CD1c-positive myeloid dendritic cell (primary cell): ENCODE measurements around the gene BATF.
A peak's percentile ranks its signal among the peaks of the same experiment; 100 is the strongest.
"Not testable (repeated sequence)": the region's sequence is repeated elsewhere in the genome, so short reads cannot be mapped to it uniquely, and the experiment has no call there.

Experiments
- DNase-seq: peaks from one replicate; pipeline ENCODE4 v3.0.0-alpha.2; 2016; ENCODE audit errors: extremely low spot score

The BATF gene, protein sequence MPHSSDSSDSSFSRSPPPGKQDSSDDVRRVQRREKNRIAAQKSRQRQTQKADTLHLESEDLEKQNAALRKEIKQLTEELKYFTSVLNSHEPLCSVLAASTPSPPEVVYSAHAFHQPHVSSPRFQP

GRCh38 chr14:75522224-75522982, at the start of gene BATF:
Gene BATF (plus strand): TSS chr14:75522469. CDS start chr14:75522683, 214 bp downstream.
- peak; percentile 65 for DNase-seq

GRCh38 chr14:75474127-75474526, 48.1 kb upstream of the BATF start:
- DNase-seq = not testable (repeated sequence)

DNA sequence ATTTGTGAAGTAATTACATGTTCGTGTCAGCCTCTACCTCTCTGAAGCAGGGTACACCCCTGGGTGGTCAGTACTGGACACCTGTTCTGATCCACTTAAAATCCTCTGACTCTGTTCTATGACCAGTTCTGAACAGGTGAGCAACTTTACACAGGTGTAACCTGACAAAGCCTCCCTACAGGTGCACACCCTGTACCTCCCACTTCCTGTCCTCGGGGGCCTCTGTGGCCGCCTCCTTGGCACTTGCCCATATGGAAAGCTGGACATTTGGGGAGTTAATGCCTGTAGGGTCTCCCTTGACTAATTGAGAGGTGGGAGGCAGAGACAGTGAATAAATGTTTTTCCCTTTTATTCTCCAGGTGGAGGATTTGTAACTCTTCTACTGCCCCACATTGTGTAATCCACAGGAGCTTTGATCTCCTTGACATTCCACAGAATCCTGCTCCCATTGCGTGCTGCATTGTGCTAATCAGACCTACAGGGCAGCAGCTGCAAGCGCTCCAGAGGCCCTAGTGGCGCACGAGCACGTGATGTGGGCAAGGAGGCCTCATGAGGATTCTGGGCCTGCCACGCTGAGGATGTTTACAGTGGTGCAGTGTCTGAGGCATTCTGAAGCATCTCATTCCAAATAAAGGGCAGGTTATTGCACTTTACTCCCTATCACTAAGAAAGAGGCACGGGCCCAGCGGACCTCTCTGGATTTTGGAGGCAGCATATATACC, 45.8 kb upstream of the BATF start:
- no peak for DNase-seq

DNA sequence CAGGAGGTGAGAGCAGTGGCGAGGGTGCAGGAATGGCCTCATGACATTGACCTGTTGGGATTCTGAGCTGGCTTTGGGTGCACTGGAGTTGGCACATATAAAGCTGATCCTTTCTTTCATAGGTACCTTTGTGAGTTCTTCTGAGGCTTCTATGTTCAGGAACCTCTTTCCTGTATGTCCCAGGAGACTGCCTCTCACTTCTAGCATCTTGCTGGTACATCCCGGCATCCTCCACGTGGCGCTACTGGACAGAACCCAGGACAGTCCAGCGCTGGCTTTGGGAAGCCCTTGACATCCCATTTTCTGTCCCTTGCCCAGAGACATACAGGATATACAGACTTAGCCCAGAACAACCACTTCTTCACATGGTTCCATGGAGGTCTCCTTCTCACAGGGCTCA, 44.4 kb upstream of the BATF start:
- no peak for DNase-seq

- DNase-seq = peak; percentile 39
These were observed 42.3 kb upstream of the BATF start for GRCh38 chr14:75479770-75480600.

- DNase-seq = no peak
These were observed 39.9 kb upstream of the BATF start for GRCh38 chr14:75482366-75482765.

DNA sequence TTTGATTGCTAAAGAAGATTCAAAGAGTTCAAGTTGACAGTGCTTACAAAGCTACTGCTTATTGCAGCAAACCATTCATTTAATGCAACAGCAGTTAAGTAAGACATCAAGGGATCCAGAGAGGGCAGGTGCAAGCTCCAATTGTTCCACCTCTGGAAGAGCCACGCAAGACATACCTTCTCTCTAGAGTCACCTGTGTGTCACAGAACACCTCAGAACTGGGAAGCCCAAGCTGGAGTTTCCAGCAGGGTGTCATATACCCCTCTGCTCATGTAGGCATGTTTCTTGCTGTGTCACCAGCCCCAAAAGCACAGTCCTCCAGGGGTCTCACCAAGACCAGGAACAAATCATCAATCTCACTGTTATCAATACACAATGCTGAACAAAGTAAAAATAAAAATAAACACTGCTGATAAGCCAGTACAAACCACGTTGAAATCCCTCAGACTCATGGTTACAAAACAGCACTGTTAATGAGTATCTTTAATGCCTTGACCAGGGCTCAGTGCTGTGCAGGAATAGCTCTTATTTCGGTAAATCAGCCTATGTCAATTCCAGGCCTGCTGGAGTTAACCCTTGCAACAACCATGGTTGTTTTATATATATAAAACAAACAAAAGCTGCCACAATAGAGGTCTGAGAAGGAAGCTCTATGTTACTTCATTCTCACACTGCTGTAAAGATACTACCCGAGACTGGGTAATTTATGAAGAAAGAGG, 37.4 kb upstream of the BATF start:
- no peak for DNase-seq

DNA sequence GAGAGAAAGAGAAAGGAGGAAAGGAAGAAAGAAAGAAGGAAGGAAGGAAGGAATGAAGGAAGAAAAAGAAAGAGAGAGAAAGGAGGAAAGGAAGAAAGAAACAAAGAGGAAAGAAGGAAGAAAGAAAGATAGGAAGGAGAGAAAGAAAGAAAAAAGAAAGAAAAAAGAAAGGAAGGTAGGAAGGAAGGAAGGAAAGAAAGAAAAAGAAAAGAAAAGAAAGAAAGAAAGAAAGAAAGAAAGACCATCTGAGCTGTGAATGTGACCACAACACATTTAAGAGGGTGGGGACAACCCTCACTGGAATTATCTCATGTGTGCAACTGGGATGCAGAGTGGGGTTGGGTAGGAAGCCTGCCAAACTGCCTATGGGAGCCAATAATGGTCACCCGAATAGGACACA, 36.0 kb upstream of the BATF start:
- no peak for DNase-seq

DNA sequence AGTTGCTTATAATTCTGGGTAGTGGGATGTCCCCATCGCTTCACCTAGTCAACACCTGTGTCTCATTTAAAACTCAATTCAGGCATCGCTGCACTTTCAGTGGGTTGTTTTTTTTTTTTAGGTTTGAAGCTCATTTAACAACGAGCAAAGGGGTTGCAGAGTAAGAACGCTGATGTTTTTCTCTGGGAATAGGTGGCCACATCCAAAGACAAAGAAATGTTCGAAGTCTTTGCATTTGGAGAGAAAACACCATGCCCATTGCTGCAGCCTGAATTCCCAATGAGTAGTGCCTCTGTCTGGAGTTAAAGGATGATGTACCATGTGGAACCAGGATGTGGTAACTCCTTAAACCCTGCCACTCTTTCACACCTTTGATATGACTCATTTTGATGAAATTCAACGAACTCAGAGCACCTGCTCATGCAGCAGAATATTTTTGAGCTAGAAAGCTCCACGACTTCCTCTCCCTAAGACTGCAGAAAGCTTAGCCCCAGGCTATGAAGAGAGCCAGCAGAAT, 35.1 kb upstream of the BATF start:
- DNase-seq = no peak

- no peak for DNase-seq
These were observed 32.8 kb upstream of the BATF start for GRCh38 chr14:75489480-75489837.

GRCh38 chr14:75491376-75491978, 30.8 kb upstream of the BATF start:
- DNase-seq = no peak

DNA sequence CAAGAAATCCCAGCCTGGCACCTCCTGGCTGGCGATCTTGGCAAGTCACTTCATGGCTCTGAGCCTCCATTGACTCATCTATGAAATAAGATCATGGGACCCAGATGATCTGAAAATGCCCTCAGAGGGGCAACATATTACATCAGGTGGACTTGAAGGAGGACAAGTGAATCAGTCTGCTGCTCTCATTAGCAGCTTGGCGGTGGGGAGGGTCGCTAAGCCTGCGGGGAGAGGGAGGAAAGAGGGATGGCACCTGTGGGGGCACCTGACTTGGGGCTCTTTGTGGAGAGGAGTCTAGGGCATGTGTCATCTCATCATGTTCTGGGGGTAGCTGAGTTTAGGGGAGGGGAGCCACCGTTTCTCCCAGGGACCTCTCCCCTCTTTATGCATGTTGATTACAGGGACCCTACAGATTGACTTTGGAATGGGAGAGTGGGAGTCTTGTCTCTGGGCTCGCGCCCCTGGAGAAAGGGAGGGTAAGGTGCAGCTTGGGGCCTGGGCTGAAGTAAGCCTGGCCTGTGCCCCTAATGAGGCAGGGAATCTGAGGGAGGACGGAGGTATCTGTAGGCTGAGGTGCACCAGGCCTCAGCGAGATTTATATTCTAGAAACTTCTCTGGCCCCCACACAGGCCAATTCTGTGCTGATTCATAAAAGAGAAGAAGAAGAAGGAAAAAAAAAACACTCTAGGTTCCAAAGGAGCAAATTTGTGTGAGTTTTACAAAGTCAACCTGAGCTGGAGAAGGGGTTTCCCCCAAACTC, 29.3 kb upstream of the BATF start:
- no peak for DNase-seq

GRCh38 chr14:75493592-75494087, 28.6 kb upstream of the BATF start:
- DNase-seq = no peak

GRCh38 chr14:75494896-75495295, 27.4 kb upstream of the BATF start:
- DNase-seq = no peak

GRCh38 chr14:75495399-75495798, 26.9 kb upstream of the BATF start:
- no peak for DNase-seq

GRCh38 chr14:75495882-75496281, 26.4 kb upstream of the BATF start:
- DNase-seq = peak; percentile 63

DNA sequence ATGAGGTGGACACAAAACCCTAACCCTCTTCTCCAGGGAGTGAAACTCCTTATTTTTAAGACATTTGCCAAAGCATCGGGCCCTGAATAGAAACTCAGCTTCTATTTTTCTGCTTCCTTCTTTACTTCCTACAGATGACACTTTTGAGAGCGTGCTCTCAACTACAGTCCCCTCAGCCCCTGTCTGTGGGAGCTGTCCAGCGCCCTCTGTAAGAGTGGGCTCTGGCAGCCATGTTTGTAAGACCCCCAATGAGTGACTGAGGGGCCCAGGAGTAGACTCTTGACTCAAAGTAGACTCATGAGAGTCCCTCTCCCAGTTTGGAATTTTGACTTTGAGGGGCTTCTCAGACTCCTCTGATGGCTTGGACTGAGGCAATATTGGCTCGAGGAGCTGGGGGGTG, 25.5 kb upstream of the BATF start:
- DNase-seq = no peak

DNA sequence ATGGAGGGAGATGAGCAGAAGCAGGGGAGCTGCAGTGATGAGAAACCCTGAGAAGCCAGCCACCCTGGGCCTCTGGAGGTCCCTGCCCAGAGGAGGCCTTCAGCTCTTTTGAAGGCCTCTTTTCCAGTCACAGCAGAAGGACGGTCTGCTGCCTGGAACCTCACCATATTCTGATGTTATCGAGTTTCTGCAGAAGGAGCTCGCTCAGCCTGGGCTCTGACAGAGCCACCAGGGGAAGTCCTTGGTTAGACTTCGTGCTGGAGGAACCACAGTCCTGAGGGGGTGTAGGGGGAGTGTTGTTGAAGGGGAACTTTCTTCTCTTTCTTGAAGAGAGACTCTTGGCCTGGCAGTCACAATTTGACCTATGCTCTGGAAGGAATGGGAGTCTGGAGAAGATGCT, 25.1 kb upstream of the BATF start:
- DNase-seq = peak; percentile 78

- no peak for DNase-seq
These were observed 24.6 kb upstream of the BATF start for GRCh38 chr14:75497701-75498100.
